ENCODE measurements around the gene IVNS1ABP.
"Not testable (repeated sequence)": the region's sequence is repeated elsewhere in the genome, so short reads cannot be mapped to it uniquely, and the experiment has no call there.

- TF ChIP-seq, protein P1, sequence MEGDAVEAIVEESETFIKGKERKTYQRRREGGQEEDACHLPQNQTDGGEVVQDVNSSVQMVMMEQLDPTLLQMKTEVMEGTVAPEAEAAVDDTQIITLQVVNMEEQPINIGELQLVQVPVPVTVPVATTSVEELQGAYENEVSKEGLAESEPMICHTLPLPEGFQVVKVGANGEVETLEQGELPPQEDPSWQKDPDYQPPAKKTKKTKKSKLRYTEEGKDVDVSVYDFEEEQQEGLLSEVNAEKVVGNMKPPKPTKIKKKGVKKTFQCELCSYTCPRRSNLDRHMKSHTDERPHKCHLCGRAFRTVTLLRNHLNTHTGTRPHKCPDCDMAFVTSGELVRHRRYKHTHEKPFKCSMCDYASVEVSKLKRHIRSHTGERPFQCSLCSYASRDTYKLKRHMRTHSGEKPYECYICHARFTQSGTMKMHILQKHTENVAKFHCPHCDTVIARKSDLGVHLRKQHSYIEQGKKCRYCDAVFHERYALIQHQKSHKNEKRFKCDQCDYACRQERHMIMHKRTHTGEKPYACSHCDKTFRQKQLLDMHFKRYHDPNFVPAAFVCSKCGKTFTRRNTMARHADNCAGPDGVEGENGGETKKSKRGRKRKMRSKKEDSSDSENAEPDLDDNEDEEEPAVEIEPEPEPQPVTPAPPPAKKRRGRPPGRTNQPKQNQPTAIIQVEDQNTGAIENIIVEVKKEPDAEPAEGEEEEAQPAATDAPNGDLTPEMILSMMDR (IDR thresholded peaks at IDR 0.05): not testable (repeated sequence)
- TF ChIP-seq POLR2A (IDR thresholded peaks at IDR 0.05): not testable (repeated sequence)
These were observed 65.1 kb downstream of the IVNS1ABP start for GRCh38 chr1:185251928-185252327.
